ENCODE results near the gene ANXA5.

DNA sequence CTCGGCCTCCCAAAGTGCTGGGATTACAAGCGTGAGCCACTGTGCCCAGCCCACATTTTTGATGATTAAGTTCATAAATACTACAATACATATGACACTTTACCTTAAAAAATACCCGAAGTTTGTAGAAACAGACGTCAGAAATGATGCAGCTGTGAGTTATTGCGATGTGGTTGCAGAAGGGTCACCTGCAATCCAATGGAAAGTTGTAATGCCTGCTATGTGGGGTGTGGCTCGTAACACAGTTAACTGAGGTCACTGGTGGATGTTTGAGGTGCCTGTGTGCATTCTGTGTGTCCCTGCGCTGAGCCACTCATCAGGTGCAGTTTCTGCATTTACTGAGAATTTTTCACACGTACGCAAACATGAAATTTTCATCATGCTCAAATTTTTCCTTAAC is 64.1 kb downstream of the ANXA5 start:
- TF ChIP-seq, protein P1, sequence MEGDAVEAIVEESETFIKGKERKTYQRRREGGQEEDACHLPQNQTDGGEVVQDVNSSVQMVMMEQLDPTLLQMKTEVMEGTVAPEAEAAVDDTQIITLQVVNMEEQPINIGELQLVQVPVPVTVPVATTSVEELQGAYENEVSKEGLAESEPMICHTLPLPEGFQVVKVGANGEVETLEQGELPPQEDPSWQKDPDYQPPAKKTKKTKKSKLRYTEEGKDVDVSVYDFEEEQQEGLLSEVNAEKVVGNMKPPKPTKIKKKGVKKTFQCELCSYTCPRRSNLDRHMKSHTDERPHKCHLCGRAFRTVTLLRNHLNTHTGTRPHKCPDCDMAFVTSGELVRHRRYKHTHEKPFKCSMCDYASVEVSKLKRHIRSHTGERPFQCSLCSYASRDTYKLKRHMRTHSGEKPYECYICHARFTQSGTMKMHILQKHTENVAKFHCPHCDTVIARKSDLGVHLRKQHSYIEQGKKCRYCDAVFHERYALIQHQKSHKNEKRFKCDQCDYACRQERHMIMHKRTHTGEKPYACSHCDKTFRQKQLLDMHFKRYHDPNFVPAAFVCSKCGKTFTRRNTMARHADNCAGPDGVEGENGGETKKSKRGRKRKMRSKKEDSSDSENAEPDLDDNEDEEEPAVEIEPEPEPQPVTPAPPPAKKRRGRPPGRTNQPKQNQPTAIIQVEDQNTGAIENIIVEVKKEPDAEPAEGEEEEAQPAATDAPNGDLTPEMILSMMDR (conservative IDR thresholded peaks at IDR 0.05): no peak
- no peak for TF ChIP-seq EZH2 (IDR thresholded peaks at IDR 0.05; ENCODE audit: low read depth)

Measured in PC-9 (cell line).